Mucosa of stomach (tissue), 1 donor: Measurements from ENCODE around the gene STAG2.
"Not testable (repeated sequence)": the region's sequence is repeated elsewhere in the genome, so short reads cannot be mapped to it uniquely, and the experiment has no call there.

Source experiments
- H3K27me3 ChIP-seq: one replicate; pipeline ENCODE4 v1.7.0; 2013; ENCODE audit warnings: mild to moderate bottlenecking, low read length; ENCODE audit not compliant: control insufficient read depth, insufficient read depth
- H3K36me3 ChIP-seq: one replicate; pipeline ENCODE4 v1.7.0; 2013; ENCODE audit warnings: low read length; ENCODE audit not compliant: control insufficient read depth, insufficient read depth
- H3K4me1 ChIP-seq: one replicate; pipeline ENCODE4 v1.7.0; 2013; ENCODE audit warnings: mild to moderate bottlenecking, low read length; ENCODE audit not compliant: control insufficient read depth, insufficient read depth
- H3K4me3 ChIP-seq: one replicate; pipeline ENCODE4 v1.7.0; 2013; ENCODE audit warnings: low read length
- H3K9ac ChIP-seq: one replicate; pipeline ENCODE4 v1.7.0; 2013; ENCODE audit warnings: mild to moderate bottlenecking, low read length, moderate library complexity
- H3K9me3 ChIP-seq: one replicate; pipeline ENCODE4 v1.7.0; 2013; ENCODE audit warnings: mild to moderate bottlenecking, low read length, moderate library complexity; ENCODE audit not compliant: control insufficient read depth
- donor health status: Pancreatic carcinoma.

STAG2 gene

GRCh38 chrX:123961268-123962005 is at the start of gene STAG2:
STAG2 (plus strand) TSS chrX:123961706; CDS start chrX:124022628, 60,922 bp downstream.
- H3K9me3 ChIP-seq = no peaks in the 10 kb centered on the region
- no peaks in the 10 kb centered on the region for H3K36me3 ChIP-seq
- H3K9ac ChIP-seq = peak within 1 kb of the TSS; percentile 99
- peak within 1 kb of the TSS; percentile 82 for H3K4me3 ChIP-seq
- H3K4me1 ChIP-seq = peaks cover 4% of the 10 kb centered on the region
- no peaks in the 10 kb centered on the region for H3K27me3 ChIP-seq

- Histone ChIP-seq H3K27me3 (no peaks in the 10 kb centered on the region), H3K9me3 (no peaks in the 10 kb centered on the region), H3K9ac (no peak overlapping the region), H3K4me1 (no peaks in the 10 kb centered on the region), H3K4me3 (no peak overlapping the region), H3K36me3 (no peaks in the 10 kb centered on the region)
Observed at GRCh38 chrX:123917069-123917468, 44.4 kb upstream of the STAG2 start.

DNA sequence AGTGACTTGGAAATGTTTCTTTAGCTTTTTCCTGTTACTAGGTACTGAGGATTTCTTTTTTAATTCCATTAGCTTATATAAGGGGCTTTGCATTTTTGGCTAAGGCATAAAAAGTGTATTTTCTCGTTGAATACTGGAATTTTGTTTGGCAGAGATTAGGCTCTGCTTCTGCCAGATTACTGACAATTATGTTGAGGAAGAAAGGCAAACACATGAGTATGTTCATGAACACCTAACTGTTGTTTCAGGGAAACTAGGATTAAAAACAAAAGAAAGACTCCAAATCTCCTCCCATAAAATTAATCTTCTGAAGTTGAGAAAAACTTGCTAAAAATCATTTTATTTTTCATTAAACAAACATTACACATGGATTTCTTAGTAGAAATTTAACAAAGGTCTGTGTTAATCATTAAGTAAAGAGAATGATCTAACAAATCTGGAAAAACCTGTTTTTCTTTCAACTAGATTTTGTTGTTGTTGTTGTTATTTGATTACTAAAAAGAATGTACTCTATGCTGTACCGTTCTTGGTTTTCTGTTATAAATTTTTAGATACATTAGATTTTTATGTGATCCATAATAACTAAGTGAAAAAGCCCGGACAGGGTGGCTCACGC is 43.3 kb upstream of the STAG2 start:
- Histone ChIP-seq H3K9ac (no peak overlapping the region), H3K27me3 (no peaks in the 10 kb centered on the region), H3K9me3 (no peaks in the 10 kb centered on the region), H3K36me3 (no peaks in the 10 kb centered on the region), H3K4me3 (no peak overlapping the region), H3K4me1 (no peaks in the 10 kb centered on the region)

DNA sequence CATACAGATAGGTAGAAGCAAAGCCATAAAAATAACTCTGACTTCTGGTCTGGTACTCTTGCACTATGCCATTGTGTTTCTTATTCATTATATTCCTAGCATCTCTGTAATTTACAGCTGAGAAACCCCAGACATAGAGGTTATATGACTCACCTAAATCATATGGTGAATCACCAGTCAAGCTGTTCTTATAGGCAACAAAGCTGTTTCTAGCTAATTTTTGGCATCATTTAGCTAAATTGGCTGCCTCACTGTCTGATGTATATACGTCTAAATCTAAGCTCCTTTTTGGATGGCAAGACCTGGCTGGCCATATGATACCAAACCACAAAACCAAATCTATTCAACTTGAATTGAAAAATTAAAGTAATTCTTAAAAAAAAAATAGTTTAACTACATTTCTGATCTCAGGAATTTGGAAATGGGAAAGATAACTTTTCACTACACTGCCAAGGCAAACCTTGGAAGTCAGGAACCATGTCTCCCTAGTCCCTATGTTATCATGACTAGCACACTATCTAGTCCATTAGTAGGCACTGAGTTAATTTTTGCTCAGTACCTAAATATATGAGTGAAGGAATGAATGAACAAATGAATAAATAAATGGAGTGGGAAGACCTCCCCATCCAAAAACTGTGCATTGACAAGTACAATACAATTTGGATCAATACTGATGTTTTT is 41.3 kb upstream of the STAG2 start:
- H3K9ac ChIP-seq = no peak overlapping the region

GRCh38 chrX:123923211-123923610 is 38.3 kb upstream of the STAG2 start:
- Histone ChIP-seq H3K36me3 (no peaks in the 10 kb centered on the region), H3K4me1 (no peaks in the 10 kb centered on the region), H3K27me3 (no peaks in the 10 kb centered on the region), H3K9me3 (no peaks in the 10 kb centered on the region), H3K4me3 (no peak overlapping the region), H3K9ac (no peak overlapping the region)

More for the DNA sequence above, 41.3 kb upstream of the STAG2 start:
- no peaks in the 10 kb centered on the region for H3K27me3 ChIP-seq
- no peaks in the 10 kb centered on the region for H3K36me3 ChIP-seq
- H3K4me3 ChIP-seq = no peak overlapping the region
- no peaks in the 10 kb centered on the region for H3K9me3 ChIP-seq
- no peaks in the 10 kb centered on the region for H3K4me1 ChIP-seq

GRCh38 chrX:123924186-123924585 is 37.3 kb upstream of the STAG2 start:
- Histone ChIP-seq H3K9me3 (no peaks in the 10 kb centered on the region), H3K9ac (no peak overlapping the region), H3K4me1 (no peaks in the 10 kb centered on the region), H3K36me3 (no peaks in the 10 kb centered on the region), H3K27me3 (no peaks in the 10 kb centered on the region), H3K4me3 (no peak overlapping the region)

DNA sequence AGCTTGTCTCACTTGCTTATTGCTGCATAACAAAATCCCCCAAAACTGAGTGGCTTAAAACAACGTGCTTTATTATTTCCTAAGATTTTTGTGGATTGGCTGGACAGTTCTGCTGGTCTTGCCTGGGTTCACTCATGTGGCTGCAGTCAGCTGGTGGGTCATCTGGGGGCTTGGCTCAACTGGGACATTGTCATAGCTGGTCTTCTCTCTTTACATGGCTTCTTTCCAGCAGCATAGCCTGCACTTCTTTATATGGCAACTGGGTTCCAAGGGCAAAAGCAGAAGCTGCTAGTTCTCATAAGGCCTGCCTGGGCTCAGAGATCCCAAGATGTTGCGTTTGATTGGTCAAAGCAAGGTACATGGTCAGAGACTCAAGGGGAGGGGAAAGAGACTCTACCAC is 33.7 kb upstream of the STAG2 start:
- no peaks in the 10 kb centered on the region for H3K4me1 ChIP-seq
- no peak overlapping the region for H3K4me3 ChIP-seq
- no peaks in the 10 kb centered on the region for H3K9me3 ChIP-seq
- H3K36me3 ChIP-seq = no peaks in the 10 kb centered on the region
- H3K9ac ChIP-seq = no peak overlapping the region
- no peaks in the 10 kb centered on the region for H3K27me3 ChIP-seq

- not testable (repeated sequence) for H3K9ac ChIP-seq, H3K4me1 ChIP-seq, H3K36me3 ChIP-seq
Observed at GRCh38 chrX:123932055-123932454, 29.5 kb upstream of the STAG2 start.

DNA sequence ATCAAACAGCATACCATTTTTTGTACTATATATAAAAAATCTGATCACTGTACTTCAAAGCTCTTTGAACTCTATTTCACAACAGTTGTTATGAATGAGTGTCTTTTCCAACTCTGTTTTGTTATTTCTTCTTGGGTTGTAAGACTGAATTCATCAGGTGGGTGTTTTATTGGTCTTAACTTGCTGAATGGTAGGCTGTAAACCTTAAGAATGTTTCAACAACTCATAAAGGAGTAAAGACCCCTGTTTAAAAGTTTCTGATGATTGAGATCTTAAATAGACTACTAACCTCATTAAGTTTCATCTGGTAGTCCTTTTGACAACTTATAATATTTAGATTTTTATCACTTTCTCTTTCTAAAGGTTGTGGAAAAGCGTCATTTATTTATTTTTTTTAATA is 18.4 kb upstream of the STAG2 start:
- Histone ChIP-seq H3K9ac (no peak overlapping the region), H3K27me3 (no peaks in the 10 kb centered on the region), H3K9me3 (no peaks in the 10 kb centered on the region), H3K4me1 (no peaks in the 10 kb centered on the region), H3K36me3 (no peaks in the 10 kb centered on the region), H3K4me3 (no peak overlapping the region)

More at GRCh38 chrX:123932055-123932454, 29.5 kb upstream of the STAG2 start:
- not testable (repeated sequence) for H3K4me3 ChIP-seq, H3K27me3 ChIP-seq, H3K9me3 ChIP-seq

DNA sequence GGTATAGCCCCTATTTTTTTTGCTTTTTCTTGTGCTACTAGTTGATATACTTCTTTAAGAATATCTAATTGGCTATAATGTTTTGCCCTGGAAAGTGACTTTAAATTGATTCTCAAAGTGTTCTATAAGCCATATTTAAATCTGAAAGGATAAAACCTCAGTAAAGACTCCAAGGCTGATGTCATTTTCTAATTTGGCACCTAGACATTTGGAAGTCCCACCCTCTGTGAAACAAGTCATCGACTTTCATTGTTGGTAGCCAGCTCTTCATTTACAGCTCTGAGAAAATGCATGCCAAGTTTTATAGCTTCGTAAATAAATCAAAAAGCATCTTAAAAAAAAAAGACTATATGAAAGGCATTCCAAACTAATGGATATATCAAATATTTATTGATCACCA is 18.0 kb upstream of the STAG2 start:
- no peaks in the 10 kb centered on the region for H3K4me1 ChIP-seq
- no peaks in the 10 kb centered on the region for H3K27me3 ChIP-seq
- no peak overlapping the region for H3K4me3 ChIP-seq
- no peaks in the 10 kb centered on the region for H3K9me3 ChIP-seq
- H3K9ac ChIP-seq = no peak overlapping the region
- no peaks in the 10 kb centered on the region for H3K36me3 ChIP-seq

- Histone ChIP-seq H3K27me3 (no peaks in the 10 kb centered on the region), H3K4me1 (peaks cover 9% of the 10 kb centered on the region), H3K9ac (no peak overlapping the region), H3K9me3 (no peaks in the 10 kb centered on the region), H3K36me3 (no peaks in the 10 kb centered on the region), H3K4me3 (no peak overlapping the region)
Observed at GRCh38 chrX:123949846-123950245, 11.7 kb upstream of the STAG2 start.
